Left forelimb (tissue), 1 donor: ENCODE results near the gene EME2.
"Not testable (repeated sequence)": the region's sequence is repeated elsewhere in the genome, so short reads cannot be mapped to it uniquely, and the experiment has no call there.

Source experiments
- DNase-seq: peaks from one replicate; pipeline ENCODE4 v3.0.0-alpha.2; 2018; ENCODE audit warnings: low spot score

Gene EME2

GRCh38 chr16:1791256-1791942, 18.8 kb downstream of the EME2 start:
- no peak for DNase-seq

GRCh38 chr16:1791943-1792812, 19.6 kb downstream of the EME2 start:
- no peak for DNase-seq

- DNase-seq, result no peak
Observed at GRCh38 chr16:1792836-1793577, 20.4 kb downstream of the EME2 start.

- no peak for DNase-seq
Observed at GRCh38 chr16:1793578-1794220, 21.1 kb downstream of the EME2 start, which contains the start of gene IGFALS. TSS of gene IGFALS (minus strand) at chr16:1793705. CDS start at chr16:1793652, 53 bp downstream.

- DNase-seq, result no peak
Observed at GRCh38 chr16:1794221-1794871, 21.7 kb downstream of the EME2 start.

GRCh38 chr16:1794908-1795666, 22.5 kb downstream of the EME2 start:
- no peak for DNase-seq

DNA sequence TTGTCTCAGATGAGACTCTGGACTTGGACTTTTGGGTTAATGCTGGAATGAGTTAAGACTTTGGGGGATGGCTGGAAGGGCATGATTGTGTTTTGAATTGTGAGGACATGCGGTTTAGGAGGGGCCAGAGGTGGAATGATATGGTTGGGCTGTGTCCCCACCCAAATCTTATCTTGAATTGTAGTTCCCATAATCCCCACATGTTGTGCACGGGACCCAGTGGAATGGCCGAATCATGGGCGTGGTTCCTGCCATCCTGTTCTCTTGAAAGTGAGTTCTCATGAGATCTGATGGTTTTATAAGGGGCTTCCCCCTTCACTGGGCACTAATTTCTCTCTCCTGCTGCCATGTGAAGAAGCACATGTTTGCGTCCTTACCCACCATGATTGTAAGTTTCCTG, 26.7 kb downstream of the EME2 start:
- DNase-seq, result not testable (repeated sequence)

- no peak for DNase-seq
Observed at GRCh38 chr16:1800701-1801100, 28.1 kb downstream of the EME2 start.

GRCh38 chr16:1807626-1808025, 35.0 kb downstream of the EME2 start:
- DNase-seq, result no peak

DNA sequence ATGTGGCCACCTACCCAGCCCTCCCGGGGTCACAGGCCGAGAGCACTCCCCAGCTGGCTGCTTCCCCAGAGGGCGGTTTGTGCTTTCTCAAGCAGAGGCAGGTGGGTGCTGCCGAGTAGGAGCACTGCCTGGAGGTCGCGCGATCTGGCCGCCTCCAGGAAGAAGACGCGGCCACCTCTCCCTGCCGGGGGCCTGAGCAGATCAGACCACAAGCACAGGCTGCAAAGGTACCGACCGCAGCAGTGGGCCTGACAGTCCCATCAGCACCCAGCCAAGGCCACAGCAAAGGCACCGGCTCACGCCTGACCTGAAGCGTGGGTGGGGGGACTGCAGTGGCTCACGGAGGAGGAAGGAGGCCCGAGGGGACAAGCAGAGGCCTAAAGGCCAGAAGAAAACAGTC, 36.1 kb downstream of the EME2 start:
- DNase-seq, result no peak

- no peak for DNase-seq
Observed at GRCh38 chr16:1809281-1809801, 36.7 kb downstream of the EME2 start.

- no peak for DNase-seq
Observed at GRCh38 chr16:1810106-1810505, 37.5 kb downstream of the EME2 start.

- no peak for DNase-seq
Observed at GRCh38 chr16:1810536-1810935, 37.9 kb downstream of the EME2 start.

- DNase-seq, result no peak
Observed at GRCh38 chr16:1812732-1813163, 40.1 kb downstream of the EME2 start.

GRCh38 chr16:1815461-1815860, 42.9 kb downstream of the EME2 start:
- no peak for DNase-seq

DNA sequence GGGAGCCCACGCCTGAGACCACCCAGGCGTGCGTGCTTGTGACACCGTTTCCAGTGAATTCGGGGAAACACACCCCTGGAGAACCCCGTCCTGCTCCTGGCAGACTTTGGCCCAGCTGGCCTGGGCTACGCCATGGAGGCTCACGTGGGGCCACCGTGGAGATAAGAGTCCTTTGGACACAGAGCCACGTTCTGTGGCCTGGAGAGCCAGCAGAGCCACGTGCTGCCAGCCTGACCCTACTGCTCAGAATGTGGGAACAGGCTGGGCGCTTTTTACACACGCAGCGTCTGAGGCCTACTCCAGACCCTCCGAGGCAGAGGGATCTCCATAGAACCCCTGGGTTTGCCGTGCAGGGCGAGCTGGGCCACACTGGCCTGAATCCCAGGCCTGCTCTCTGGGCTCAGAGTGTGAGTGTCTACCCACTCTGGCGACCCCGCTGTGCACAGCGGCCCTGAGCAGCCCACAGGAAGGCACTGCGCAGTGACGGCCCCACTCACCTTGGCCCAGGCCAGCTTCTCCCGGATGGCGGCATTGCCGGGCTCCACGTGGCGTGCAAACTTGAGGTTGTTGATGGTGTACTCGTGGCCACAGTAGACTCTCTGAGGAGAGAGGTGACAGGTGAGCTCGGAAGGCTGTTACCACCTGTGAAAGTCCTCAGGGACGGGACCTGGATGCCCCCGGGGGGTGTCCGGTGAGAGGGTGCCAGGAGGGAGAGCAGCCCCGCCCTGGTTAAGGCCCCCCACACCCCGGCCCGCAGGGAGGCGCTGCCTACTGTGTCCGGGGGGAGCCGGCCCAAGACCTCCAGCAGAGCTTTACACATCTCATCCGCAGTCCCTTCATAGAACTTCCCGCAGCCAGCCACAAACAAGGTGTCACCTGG, 44.0 kb downstream of the EME2 start:
- DNase-seq, result no peak

- DNase-seq, result no peak
Observed at GRCh38 chr16:1817276-1817589, 44.6 kb downstream of the EME2 start.

- no peak for DNase-seq
Observed at GRCh38 chr16:1817716-1818115, 45.1 kb downstream of the EME2 start.

GRCh38 chr16:1818204-1818872, 45.7 kb downstream of the EME2 start:
- no peak for DNase-seq
